ENCODE results near the gene HJV.
A peak's percentile ranks its signal among the peaks of the same experiment; 100 is the strongest.

The HJV gene

DNA sequence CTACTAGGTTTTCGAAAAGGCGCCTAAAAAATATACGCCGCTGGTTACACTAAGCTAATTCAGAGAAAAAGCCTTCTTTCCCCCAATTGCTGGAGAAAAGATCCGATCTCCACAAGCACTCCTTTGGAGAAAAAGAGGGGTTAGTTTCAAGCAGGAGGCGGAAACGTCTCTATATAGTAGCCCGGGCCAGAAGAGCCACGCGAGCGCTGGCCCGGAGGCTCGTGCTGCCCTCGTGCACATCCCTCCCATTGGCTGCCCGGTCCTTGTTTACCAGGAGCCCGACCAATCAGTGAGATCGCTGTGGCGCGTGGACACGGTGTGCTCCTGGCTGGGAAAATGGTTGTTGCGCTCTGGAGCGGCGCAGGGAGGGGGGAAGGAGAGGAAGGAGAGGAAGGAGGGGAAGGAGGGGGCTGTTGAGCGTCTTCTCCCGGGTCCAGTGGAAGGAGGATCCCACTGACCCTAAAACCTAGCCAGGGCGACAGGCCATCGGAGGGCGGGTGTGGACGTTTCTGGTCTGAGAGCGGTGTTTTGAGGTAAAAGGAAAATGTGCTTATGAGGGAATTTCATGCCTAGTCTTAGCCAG lies 25.0 kb downstream of the HJV start, which contains the start of gene TXNIP:
TXNIP (minus strand) TSS at position 147 of the 583 bp plus-strand sequence. CDS start 313 bp downstream, outside the sequence.
- TF ChIP-seq GATA3 (IDR thresholded peaks at IDR 0.05; ENCODE audit: low read depth, low read length): no peak
- peak; percentile 24; the same call in 1 of the 2 replicates for TF ChIP-seq GATA2 (IDR thresholded peaks at IDR 0.05; ENCODE audit: low read depth, low read length)

DNA sequence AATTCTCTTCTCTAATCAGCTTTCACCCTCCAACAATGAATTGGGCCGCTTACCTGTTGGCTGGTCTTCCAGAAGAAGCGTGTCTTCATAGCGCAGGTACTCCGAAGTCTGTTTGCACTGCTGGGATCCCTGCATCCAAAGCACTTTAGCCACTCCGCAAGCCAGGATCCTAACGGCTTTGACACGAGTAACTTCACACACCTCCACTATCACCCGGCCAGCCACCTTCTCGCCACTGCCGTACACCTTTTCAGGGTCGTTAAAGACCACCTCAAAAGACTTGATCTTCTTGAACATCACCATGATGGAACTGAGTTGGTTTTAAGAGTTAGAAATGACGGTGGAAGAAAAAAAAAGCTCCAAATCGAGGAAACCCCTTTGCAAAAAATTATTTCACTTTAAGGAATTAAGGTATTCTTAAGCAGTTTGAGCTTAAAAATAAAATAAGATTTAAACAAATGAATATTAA lies 25.5 kb downstream of the HJV start:
- no peak for TF ChIP-seq GATA3 (IDR thresholded peaks at IDR 0.05; ENCODE audit: low read depth, low read length)
- TF ChIP-seq GATA2 (IDR thresholded peaks at IDR 0.05; ENCODE audit: low read depth, low read length): no peak

DNA sequence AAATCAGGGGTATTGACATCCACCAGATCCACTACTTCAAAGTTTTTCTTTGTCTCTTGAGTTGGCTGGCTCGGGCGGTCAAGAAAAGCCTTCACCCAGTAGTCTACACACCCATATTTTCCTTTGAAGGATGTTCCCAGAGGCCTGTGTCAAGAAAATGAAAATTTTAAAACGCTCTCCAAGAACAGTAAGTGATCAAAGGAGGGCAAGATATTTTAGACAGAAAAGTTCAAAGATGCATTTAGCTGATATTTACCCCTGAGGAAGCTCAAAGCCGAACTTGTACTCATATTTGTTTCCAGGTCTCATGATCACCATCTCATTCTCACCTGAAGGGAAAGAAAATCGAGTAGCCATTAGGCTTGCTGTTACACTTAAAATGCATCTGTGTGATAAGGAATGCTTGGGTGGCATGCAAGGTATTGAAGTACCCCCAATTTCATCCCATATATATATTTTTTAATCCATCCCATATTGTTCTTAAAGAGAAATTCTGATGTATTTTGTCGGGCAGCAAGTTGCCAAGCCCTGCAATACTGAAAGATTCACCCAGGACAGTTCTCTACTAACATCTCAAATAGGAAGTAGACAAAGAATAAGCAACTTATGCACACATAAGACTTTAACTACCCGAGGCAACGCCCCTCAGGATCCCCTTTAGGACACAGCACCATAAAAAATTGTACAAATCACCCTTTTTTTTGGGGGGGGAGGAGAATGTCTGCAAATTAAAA lies 26.2 kb downstream of the HJV start:
- TF ChIP-seq GATA3 (IDR thresholded peaks at IDR 0.05; ENCODE audit: low read depth, low read length) (no peak), GATA2 (IDR thresholded peaks at IDR 0.05; ENCODE audit: low read depth, low read length) (no peak)

DNA sequence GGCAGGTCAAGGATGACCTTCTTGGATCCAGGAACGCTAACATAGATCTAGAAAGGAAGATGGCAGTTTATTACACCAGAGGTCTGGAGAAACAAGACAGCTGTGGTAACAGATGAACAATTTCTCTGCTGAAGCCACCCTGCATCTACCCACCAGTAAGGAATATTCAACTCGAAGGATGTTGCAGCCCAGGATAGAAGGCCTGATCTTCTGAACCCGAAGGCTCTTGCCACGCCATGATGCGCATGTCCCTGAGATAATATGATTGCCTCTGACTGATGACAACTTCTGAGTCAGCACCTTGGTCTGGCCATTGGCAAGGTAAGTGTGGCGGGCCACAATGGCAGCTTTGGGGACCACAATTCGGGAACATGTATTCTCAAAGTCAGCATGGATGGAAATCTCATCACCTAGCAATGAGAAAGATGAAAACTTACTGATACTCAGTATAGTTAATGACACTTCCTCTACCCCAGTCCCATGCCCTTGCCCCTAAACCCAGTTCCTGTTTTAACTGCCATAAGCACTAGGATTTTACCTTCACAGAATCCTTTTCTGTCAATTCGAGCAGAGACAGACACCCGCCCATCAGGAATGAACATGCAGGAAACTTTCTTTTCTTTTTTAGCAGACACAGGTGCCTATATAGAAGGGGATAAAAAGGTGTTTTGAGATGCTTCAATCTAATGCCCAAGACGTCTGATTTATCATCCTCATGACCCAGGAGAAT lies 27.0 kb downstream of the HJV start:
- no peak for TF ChIP-seq GATA3 (IDR thresholded peaks at IDR 0.05; ENCODE audit: low read depth, low read length)
- TF ChIP-seq GATA2 (IDR thresholded peaks at IDR 0.05; ENCODE audit: low read depth, low read length): no peak

DNA sequence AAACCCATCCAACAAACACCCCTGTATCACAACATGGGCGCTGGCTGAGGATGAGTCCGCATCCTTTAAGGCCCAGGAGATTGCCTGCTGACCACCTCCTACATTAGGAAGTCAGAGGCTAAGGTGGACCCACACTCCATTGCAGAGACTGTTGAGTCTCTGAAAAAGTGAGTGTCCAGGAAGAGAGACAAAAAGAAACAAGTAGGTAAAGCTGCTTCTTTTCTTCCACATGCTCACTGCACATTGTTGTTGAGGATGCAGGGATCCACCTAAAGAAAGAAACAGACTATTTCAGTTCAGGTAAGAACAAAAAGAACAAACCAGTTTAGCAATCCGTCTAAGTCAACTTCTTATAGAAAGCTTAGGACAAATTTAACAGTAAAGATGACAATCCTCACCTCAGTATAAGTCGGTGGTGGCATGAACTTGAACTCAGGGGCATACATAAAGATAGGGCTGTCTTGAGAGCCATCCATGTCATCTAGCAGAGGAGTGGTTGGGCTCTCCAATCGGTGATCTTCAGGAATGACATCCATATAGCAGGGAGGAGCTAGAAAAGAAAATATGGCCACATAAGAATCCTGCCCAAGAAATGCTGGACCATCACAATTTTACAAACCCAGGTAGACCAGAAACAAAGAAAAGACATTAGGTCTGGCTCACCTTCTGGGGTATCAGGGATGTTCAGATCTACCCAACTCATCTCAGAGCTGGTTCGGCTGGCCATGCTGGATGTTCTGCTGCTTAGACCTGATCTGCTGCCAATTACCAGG lies 27.7 kb downstream of the HJV start:
- TF ChIP-seq GATA2 (IDR thresholded peaks at IDR 0.05; ENCODE audit: low read depth, low read length) (no peak), GATA3 (IDR thresholded peaks at IDR 0.05; ENCODE audit: low read depth, low read length) (no peak)

DNA sequence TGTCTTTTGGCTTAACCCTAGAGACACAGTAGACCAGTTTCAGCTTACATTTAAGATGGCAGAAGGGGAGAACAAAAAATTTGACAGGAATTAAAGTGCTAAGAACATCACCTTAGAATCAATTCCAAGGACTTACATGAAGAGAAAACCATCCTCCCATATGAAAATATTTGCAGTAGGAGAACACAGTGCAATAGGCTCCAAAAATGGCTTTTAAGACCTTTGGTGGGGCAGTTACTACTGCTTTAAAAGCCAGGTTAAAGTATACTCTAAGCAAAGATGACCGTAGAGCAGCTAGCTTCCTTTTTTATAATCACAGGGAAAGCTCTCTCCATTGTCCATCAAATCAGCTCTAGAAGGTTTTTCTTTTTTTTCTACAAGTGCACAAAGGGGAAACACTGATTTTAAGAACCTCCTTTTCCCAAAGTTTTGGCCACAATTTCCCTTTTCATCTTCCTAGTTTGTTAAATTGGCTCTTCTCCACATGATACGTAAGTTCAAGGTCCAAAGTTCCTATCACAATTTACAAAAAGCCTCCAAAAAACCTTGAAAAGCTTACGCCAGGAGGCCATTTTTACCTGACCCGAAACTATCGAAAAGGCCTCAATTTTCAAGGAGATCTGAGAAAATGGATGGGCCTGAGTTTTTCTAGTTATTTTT lies 28.4 kb downstream of the HJV start:
- TF ChIP-seq GATA3 (IDR thresholded peaks at IDR 0.05; ENCODE audit: low read depth, low read length) (no peak), GATA2 (IDR thresholded peaks at IDR 0.05; ENCODE audit: low read depth, low read length) (no peak)

DNA sequence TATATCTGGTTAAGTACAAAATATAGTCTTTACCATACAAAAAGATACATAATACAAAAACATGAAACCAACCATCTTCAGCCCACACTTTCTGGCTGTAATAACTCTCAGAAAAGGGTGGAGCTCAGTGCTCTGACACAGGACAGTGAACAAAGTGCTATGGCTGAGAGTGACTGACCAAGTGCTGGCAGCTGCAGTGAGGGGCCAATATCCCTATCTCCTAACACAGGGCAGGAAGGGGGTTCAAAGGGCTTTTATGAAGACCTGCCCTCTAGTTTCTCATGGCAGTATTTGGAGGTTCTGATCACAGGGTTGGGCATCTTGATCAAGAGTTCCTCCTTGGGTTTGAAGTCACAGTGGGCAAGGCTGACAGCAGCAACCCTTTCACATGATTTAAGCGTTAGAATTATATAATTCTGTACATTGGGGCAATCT lies 29.0 kb downstream of the HJV start:
- TF ChIP-seq GATA3 (IDR thresholded peaks at IDR 0.05; ENCODE audit: low read depth, low read length): no peak
- TF ChIP-seq GATA2 (IDR thresholded peaks at IDR 0.05; ENCODE audit: low read depth, low read length): no peak

DNA sequence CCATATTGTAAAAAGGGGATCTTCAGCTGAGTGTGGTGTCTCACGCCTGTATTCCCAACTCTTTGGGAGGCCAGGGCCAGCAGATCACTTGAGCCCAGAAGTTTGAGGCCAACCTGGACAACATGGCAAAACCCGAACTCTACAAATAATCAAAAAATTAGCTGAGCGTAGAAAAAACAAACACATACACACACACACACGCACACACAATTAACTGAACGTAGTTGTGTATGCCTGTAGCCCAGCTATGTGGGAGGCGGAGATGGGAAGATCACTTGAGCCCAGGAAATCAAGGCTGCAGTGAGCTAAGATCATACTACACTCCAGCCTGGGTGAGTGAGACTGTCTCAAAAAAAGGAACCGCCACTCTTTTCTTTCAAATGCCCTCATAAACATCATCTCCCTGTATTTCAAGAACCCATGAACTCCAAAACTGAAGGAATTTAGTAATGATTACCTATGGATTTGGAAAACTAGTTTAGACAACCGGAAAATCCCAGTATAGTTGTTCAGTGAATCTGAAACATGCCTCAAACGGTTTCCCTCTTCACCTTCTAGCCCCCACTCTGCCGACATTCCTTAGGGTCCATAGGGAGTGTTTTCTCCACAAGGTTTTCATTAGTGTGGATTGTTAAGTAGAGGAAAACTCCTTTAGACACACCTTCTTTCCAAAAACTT lies 29.7 kb downstream of the HJV start:
- no peak for TF ChIP-seq GATA3 (IDR thresholded peaks at IDR 0.05; ENCODE audit: low read depth, low read length)

DNA sequence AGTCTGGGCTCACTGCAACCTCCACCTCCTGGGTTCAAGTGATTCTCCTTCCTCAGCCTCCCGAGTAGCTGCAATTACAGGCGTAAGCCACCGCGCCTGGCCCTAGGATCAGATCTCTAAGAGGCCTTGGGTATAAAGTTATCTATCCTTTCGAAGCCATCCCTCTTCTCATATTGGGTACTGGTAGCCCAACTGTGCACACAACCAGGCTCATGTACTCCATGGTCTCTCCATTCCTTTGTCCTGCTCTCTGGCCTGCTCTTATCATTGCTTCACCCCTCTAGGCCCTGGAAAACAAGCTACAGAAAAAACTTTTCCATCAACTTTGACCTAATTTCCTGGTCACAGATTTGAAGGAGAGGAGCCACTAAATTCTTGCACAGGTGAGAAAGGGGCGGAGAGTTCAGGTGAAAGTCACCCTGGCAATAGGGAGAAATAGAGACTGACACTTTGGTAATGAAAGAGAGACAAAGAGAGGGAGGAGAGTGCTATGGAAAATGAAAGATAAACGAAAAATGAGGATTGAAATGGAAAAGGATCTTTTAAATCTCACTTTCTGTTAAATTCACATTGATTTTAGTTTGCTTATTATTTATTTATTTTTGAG lies 31.2 kb downstream of the HJV start:
- TF ChIP-seq GATA2 (IDR thresholded peaks at IDR 0.05; ENCODE audit: low read depth, low read length) (no peak), GATA3 (IDR thresholded peaks at IDR 0.05; ENCODE audit: low read depth, low read length) (no peak)

DNA sequence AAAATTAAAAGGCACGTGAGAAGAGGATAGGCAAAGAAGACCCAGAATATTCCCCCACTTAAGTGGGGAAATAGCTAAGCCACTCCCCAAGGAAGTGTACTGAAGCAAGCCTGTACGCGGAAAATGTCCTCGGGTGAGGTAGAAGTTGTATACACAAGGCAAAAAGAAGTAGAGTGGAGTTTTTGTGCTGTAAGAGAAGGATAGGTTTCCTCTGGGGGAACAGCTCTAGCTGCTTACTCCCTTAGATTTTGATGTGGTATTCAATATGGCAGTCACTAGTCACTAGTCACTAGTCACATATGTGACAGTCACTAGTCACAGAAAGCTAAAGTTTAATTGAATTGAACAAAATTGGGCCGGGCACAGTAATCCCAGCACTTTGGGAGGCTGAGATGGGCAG lies 32.8 kb downstream of the HJV start:
- TF ChIP-seq GATA3 (IDR thresholded peaks at IDR 0.05; ENCODE audit: low read depth, low read length) (no peak), GATA2 (IDR thresholded peaks at IDR 0.05; ENCODE audit: low read depth, low read length) (no peak)

DNA sequence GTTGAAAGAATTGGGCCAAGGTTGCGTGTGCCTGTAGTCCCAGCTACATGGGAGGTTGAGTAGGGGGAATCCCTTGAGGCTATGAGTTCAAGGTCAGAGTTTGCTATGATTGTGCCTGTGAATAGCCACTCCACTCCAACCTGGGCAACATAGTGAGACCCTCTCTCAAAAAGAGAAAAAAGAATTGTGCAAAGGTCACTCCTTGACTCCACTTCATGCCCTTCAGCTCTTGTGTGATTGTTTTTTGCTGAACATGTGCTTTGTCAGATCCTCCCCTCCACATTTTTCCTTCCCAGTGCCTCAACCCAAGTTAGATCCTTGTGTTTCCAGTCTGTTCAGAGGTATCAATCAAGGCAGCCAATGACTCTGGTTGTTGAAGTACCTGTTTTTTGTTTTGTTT lies 33.6 kb downstream of the HJV start:
- no peak for TF ChIP-seq GATA2 (IDR thresholded peaks at IDR 0.05; ENCODE audit: low read depth, low read length)
- TF ChIP-seq GATA3 (IDR thresholded peaks at IDR 0.05; ENCODE audit: low read depth, low read length): no peak

DNA sequence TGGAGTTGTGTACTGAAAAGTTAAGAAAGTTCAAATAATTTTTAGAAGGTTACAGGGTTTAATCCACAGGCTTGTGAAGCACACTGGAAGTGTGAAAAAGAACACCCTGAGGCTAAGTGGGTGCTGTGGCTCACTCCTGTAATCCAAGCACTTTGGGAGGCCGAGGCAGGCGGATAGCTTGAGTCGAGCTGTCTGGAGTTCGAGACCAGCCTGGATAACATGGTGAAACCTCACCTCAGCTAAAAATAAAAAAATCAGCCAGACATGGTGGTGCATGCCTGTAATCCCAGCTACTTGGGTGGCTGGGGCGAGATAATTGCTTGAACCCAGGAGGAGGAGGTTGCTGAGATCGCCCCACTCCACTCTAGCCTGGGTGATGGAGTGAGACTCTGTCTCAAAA lies 35.0 kb downstream of the HJV start:
- TF ChIP-seq GATA3 (IDR thresholded peaks at IDR 0.05; ENCODE audit: low read depth, low read length) (no peak), GATA2 (IDR thresholded peaks at IDR 0.05; ENCODE audit: low read depth, low read length) (no peak)

Measured in SH-SY5Y (cell line).